WI38 (cell line): ENCODE data around the gene NR0B1.

Experiments used
- H3K4me3 ChIP-seq: 2 replicates; pipeline ENCODE4 v1.5.1; 2011; ENCODE audit warnings: low read depth, mild to moderate bottlenecking, control low read depth, low read length
- CTCF ChIP-seq: IDR thresholded peaks from 2 replicates; pipeline ENCODE4 v1.5.1; 2012; ENCODE audit warnings: low read depth, mild to moderate bottlenecking, control low read depth, low read length

Gene NR0B1

GRCh38 chrX:30309139-30309571 lies at the start of gene NR0B1:
NR0B1 (minus strand) TSS chrX:30309390; CDS start chrX:30309363, 27 bp downstream.
- TF ChIP-seq CTCF, result no peak
- no peak within 1 kb of the TSS for H3K4me3 ChIP-seq

GRCh38 chrX:30349946-30350345 lies 40.8 kb upstream of the NR0B1 start:
- no peak for TF ChIP-seq CTCF
- no peak overlapping the region for H3K4me3 ChIP-seq

- no peak for TF ChIP-seq CTCF
- no peak overlapping the region for H3K4me3 ChIP-seq
Measured at GRCh38 chrX:30343206-30343605, 34.0 kb upstream of the NR0B1 start.

- TF ChIP-seq CTCF, result no peak
- no peak overlapping the region for H3K4me3 ChIP-seq
Measured at GRCh38 chrX:30340753-30341152, 31.6 kb upstream of the NR0B1 start.

GRCh38 chrX:30327762-30328161 lies 18.6 kb upstream of the NR0B1 start:
- no peak overlapping the region for H3K4me3 ChIP-seq
- no peak for TF ChIP-seq CTCF

GRCh38 chrX:30317308-30317707 lies 8.1 kb upstream of the NR0B1 start:
- no peak for TF ChIP-seq CTCF
- H3K4me3 ChIP-seq, result no peak overlapping the region

GRCh38 chrX:30313322-30313721 lies 4.1 kb upstream of the NR0B1 start:
- no peak for TF ChIP-seq CTCF
- no peak overlapping the region for H3K4me3 ChIP-seq
